PC-9 (cell line): ENCODE measurements around the gene OBSCN.

Experiments used
- EZH2 ChIP-seq: fragments of 200-600 bp; sonication (generic); IDR thresholded peaks from 2 replicates; pipeline ENCODE4 v1.8.0; 2017; ENCODE audit warnings: antibody characterized with exemption, low read depth
- TF ChIP-seq, protein P1 (sequence below): fragments of 200-600 bp; sonication (generic); conservative IDR thresholded peaks from 2 replicates; pipeline ENCODE4 v1.6.1; 2017; ENCODE audit warnings: mixed run types, antibody characterized with exemption, mild to moderate bottlenecking, moderate library complexity

DNA sequence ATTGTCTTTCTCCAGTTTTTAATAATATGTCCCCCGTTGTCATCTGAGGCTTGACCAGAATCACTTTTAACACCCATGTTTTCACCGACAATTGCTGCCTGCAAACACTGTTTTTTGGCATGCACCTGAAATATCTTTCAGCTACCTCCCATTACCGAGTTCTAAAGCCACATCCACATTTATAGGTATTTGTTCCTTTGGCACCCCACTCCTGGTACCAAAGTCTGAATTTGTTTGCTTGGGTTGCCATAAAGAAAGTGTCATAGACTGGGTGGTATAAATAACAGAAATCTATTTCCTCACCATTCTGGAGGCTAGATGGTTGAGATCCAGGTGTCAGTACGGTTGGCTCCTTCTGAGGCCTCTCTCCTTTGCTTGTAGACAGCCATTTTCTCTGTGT, 94.2 kb downstream of the OBSCN start:
- TF ChIP-seq, protein P1, sequence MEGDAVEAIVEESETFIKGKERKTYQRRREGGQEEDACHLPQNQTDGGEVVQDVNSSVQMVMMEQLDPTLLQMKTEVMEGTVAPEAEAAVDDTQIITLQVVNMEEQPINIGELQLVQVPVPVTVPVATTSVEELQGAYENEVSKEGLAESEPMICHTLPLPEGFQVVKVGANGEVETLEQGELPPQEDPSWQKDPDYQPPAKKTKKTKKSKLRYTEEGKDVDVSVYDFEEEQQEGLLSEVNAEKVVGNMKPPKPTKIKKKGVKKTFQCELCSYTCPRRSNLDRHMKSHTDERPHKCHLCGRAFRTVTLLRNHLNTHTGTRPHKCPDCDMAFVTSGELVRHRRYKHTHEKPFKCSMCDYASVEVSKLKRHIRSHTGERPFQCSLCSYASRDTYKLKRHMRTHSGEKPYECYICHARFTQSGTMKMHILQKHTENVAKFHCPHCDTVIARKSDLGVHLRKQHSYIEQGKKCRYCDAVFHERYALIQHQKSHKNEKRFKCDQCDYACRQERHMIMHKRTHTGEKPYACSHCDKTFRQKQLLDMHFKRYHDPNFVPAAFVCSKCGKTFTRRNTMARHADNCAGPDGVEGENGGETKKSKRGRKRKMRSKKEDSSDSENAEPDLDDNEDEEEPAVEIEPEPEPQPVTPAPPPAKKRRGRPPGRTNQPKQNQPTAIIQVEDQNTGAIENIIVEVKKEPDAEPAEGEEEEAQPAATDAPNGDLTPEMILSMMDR: no peak
- TF ChIP-seq EZH2: no peak
